Neural crest cell (in vitro differentiated cells): ENCODE data around the gene RCOR1. TPM values are rescaled to one million over a fixed set of nuclear protein-coding genes. Genes with fewer than 3 reads are reported as not detected.

Experiments
- DNase-seq: peaks from one replicate; pipeline ENCODE4 v3.0.0; 2021; ENCODE audit warnings: low read depth, mixed read lengths, low spot score
- H3K27ac Mint-ChIP-seq: one replicate; pipeline ENCODE4 v1.8.0; 2021; ENCODE audit warnings: mild to moderate bottlenecking, mixed read lengths; ENCODE audit not compliant: unreplicated experiment
- H3K27me3 Mint-ChIP-seq: 2 replicates; pipeline ENCODE4 v1.8.0; 2021; ENCODE audit warnings: low read depth, mild to moderate bottlenecking, mixed read lengths
- H3K36me3 Mint-ChIP-seq: 2 replicates; pipeline ENCODE4 v1.8.0; 2021; ENCODE audit warnings: low read depth, mild to moderate bottlenecking, mixed read lengths
- H3K4me1 Mint-ChIP-seq: 2 replicates; pipeline ENCODE4 v1.8.0; 2021; ENCODE audit warnings: mixed read lengths
- H3K4me3 Mint-ChIP-seq: one replicate; pipeline ENCODE4 v1.8.0; 2021; ENCODE audit warnings: mild to moderate bottlenecking, mixed read lengths
- H3K9me3 Mint-ChIP-seq: 2 replicates; pipeline ENCODE4 v1.8.0; 2021; ENCODE audit warnings: mixed read lengths
- CTCF ChIP-seq: fragments of 200-600 bp; sonication (generic); conservative IDR thresholded peaks from 2 replicates; pipeline ENCODE4 v1.5.0; 2021; ENCODE audit warnings: antibody characterized with exemption, mild to moderate bottlenecking
- total RNA-seq: library from RNA; stranded (reverse); gene quantifications from 2 replicates; pipeline ENCODE4 v1.2.1, GENCODE V29; 2021

RCOR1 gene
- total RNA-seq, 1 donor from 2014 or later, result 27.8 TPM

DNA sequence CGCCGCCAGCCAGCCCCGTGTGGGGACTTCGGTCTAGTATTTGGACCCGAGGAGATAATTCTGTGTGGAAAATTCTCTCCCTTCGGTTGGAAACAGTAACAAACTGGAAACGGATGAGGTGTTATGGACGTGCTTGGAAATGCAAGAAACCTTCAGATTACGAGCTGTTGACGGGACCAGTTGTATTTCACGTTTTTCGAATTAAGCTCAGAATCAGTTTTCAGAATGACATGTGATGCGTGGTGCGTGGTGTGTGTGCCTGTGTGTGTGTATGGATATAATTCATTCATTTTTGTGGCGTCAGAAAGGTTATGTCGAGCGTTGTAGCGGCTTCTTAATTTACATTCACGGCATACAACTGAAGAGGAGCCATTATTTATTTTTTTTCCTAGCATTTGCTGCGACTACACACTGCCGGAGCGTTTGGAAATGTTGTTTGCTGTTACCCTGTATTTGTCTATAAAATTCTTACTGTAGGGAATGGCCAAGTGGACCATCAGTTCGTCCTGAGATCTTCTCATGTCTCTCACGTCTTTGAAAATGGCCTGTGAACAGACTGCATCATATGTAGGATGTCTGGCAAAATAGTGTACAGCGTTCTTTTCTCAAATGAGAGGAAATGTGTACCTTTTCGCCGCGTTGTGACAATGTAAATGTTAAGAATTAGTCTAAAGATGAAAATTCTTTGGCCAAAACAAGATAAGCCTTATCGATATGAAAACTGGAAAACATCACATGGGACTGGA, 186.1 kb downstream of the RCOR1 start:
- DNase-seq, result no peak
- no peaks in the 10 kb centered on the region for H3K36me3 Mint-ChIP-seq
- peaks cover 33% of the 10 kb centered on the region for H3K4me1 Mint-ChIP-seq
- H3K4me3 Mint-ChIP-seq, result peak overlapping the region; percentile 88
- no peaks in the 10 kb centered on the region for H3K9me3 Mint-ChIP-seq
- peak; percentile 14 for TF ChIP-seq CTCF
- H3K27ac Mint-ChIP-seq, result peak overlapping the region; percentile 1
- H3K27me3 Mint-ChIP-seq, result no peaks in the 10 kb centered on the region

DNA sequence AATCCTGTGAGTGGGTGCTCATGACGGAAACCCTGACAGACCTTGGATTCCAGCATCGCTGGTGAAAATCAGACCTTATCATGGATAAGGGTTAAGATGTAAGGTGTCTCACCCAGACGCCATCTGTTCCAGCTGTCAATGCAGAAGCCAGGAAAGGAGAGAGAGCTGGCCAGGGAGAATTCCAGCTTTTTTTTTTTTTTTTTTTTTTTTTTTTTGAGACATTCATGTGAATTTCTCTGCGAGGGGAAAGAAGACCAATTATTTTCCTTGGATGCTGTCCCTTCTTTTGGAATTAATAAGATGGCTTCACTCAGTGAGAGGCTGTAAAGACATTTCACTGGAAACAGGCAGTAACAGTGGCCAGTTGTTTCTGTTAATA, 186.6 kb downstream of the RCOR1 start:
- no peak for DNase-seq
- Mint-ChIP-seq H3K4me3 (peak overlapping the region; percentile 88), H3K27ac (no peak overlapping the region), H3K9me3 (no peaks in the 10 kb centered on the region), H3K4me1 (peaks cover 33% of the 10 kb centered on the region), H3K27me3 (no peaks in the 10 kb centered on the region), H3K36me3 (no peaks in the 10 kb centered on the region)
- TF ChIP-seq CTCF, result no peak

DNA sequence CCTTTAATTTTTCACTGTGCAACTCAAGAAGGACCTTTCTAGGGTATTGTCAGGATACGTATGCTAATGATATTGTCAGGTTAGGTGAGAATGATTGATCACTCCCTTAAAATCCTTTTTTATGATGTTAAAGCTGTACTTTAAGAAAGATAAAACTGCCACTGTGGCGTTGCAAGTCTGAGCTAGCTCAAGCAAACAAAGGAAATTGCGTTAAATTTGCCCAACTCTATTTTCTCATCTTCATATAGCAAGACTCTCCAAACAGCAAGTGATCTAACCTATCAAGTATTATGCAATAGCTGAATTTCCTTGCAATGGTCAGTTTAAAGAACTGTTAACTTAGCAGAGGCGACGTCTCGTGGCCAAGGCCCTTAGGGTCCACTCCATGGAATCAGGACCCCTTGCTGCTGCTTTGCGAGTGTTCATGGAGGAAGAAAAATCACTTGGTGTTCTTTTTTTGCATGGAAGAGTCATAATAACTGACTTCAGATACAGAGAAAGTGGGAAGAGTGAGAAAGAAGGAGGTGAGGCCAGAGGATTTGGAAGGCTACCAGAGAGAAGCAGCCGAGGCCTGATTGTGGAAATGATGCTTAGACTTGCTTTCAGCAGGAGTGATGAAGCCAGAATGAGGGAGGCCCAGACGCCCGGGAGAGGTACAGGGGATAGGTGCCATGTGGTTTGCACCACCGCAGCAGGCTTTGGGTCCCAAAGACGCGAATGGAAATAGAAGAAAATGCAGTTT, 187.3 kb downstream of the RCOR1 start:
- Mint-ChIP-seq H3K4me3 (peak overlapping the region; percentile 88), H3K36me3 (no peaks in the 10 kb centered on the region), H3K4me1 (peaks cover 29% of the 10 kb centered on the region), H3K27me3 (no peaks in the 10 kb centered on the region), H3K9me3 (no peaks in the 10 kb centered on the region), H3K27ac (no peak overlapping the region)
- TF ChIP-seq CTCF, result no peak
- DNase-seq, result no peak

Other genes with a start within 250 kb of the RCOR1 start
- gene CINP, start 229.8 kb upstream of the RCOR1 start, total RNA-seq, result 35.5 and 37.3 TPM in 2 replicates
- 27.0 and 28.3 TPM in 2 replicates for gene TECPR2, start 229.7 kb upstream of the RCOR1 start, total RNA-seq
- gene ANKRD9, start 82.9 kb upstream of the RCOR1 start, total RNA-seq, result 33.2 and 40.0 TPM in 2 replicates
- 25.8 and 29.4 TPM in 2 replicates for gene TRAF3, start 184.8 kb downstream of the RCOR1 start, total RNA-seq